ENCODE data around the gene APOA4. TPM values are rescaled to one million over a fixed set of nuclear protein-coding genes. Genes with fewer than 3 reads are reported as not detected.

Gene APOA4
- total and polyA plus RNA-seq, 2 of the 13 experiments (the other 11 are each of a cell fraction or from before 2014, with no cell fraction given): 3.8 to 7.2 TPM

GRCh38 chr11:116791002-116791812 lies 31.9 kb downstream of the APOA4 start (continued):
- TF ChIP-seq NFATC3 (CRISPR knock-in tag; IDR thresholded peaks at IDR 0.05) (no peak), ARNT2 (CRISPR knock-in tag; IDR thresholded peaks at IDR 0.05; ENCODE audit: low read depth) (no peak), ZNF326 (CRISPR knock-in tag; IDR thresholded peaks at IDR 0.05; ENCODE audit: borderline replicate concordance) (no peak), TOPORS (CRISPR knock-in tag; IDR thresholded peaks at IDR 0.05) (peak; percentile 73), U2AF2 (IDR thresholded peaks at IDR 0.05; ENCODE audit: low read depth, low read length) (no peak), RBAK (CRISPR knock-in tag; IDR thresholded peaks at IDR 0.05) (no peak), ZSCAN31 (CRISPR knock-in tag; IDR thresholded peaks at IDR 0.05; ENCODE audit: low read depth) (peak; percentile 45; the same call in 1 of the 2 replicates), ZNF292 (CRISPR knock-in tag; IDR thresholded peaks at IDR 0.05; ENCODE audit: borderline replicate concordance, low read depth) (peak; percentile 83; the same call in 1 of the 2 replicates), ZNF33A (CRISPR knock-in tag; IDR thresholded peaks at IDR 0.05; ENCODE audit: borderline replicate concordance) (no peak), ZNF768 (CRISPR knock-in tag; IDR thresholded peaks at IDR 0.05) (no peak), MEF2D (CRISPR knock-in tag; IDR thresholded peaks at IDR 0.05) (peak; percentile 77; the same call in 1 of the 2 replicates), E2F2 (CRISPR knock-in tag; IDR thresholded peaks at IDR 0.05; ENCODE audit: borderline replicate concordance) (peak; percentile 38; the same call in 1 of the 2 replicates), SMYD3 (CRISPR knock-in tag; IDR thresholded peaks at IDR 0.05) (no peak), CAMTA2 (CRISPR knock-in tag; IDR thresholded peaks at IDR 0.05; ENCODE audit: borderline replicate concordance) (no peak), KDM3A (CRISPR knock-in tag; IDR thresholded peaks at IDR 0.05; ENCODE audit: low read depth) (no peak; the same call in 1 of the 2 replicates), ZNF20 (CRISPR knock-in tag; IDR thresholded peaks at IDR 0.05) (no peak), ZNF281 (CRISPR knock-in tag; IDR thresholded peaks at IDR 0.05; ENCODE audit: borderline replicate concordance) (no peak), KAT2B (IDR thresholded peaks at IDR 0.05; ENCODE audit: borderline replicate concordance, low read depth, low read length) (no peak), MXD4 (CRISPR knock-in tag; IDR thresholded peaks at IDR 0.05) (peak; percentile 52; the same call in 1 of the 2 replicates), ZNF773 (CRISPR knock-in tag; IDR thresholded peaks at IDR 0.05; ENCODE audit: borderline replicate concordance) (no peak; the same call in 1 of the 2 replicates), POLR2AphosphoS2 (IDR thresholded peaks at IDR 0.05; ENCODE audit: low read depth, low read length) (no peak), POLR2AphosphoS5 (IDR thresholded peaks at IDR 0.05; ENCODE audit: low read depth, low read length) (peak; percentile 68), PCBP2 (optimal IDR thresholded peaks at IDR 0.05; ENCODE audit: low read depth, low read length, poor library complexity, severe bottlenecking) (no peak), DR1 (CRISPR knock-in tag; IDR thresholded peaks at IDR 0.05) (no peak), ONECUT2 (CRISPR knock-in tag; IDR thresholded peaks at IDR 0.05) (no peak)
- TF ChIP-seq, protein P1, sequence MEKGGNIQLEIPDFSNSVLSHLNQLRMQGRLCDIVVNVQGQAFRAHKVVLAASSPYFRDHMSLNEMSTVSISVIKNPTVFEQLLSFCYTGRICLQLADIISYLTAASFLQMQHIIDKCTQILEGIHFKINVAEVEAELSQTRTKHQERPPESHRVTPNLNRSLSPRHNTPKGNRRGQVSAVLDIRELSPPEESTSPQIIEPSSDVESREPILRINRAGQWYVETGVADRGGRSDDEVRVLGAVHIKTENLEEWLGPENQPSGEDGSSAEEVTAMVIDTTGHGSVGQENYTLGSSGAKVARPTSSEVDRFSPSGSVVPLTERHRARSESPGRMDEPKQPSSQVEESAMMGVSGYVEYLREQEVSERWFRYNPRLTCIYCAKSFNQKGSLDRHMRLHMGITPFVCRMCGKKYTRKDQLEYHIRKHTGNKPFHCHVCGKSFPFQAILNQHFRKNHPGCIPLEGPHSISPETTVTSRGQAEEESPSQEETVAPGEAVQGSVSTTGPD (CRISPR knock-in tag; IDR thresholded peaks at IDR 0.05): no peak

Measured in HepG2 (cell line).